Testis (tissue), 2 donors: ENCODE data around the gene CD300E.

Experiments
- POLR2A ChIP-seq: fragments of 450-650 bp; IDR thresholded peaks from one replicate; pipeline ENCODE4 v1.6.1; 2017; ENCODE audit warnings: antibody characterized with exemption, mild to moderate bottlenecking, moderate library complexity
- TF ChIP-seq, protein P1 (sequence below), 3 experiments: fragments of 450-650 bp in 2 of 3; fragments of 200-600 bp in 1 of 3; sonication (generic) in 1 of 3; IDR thresholded peaks; one replicate each; pipeline ENCODE4 v1.5.1; 2016 to 2019; ENCODE audit warnings: antibody characterized with exemption in 3 of 3, mild to moderate bottlenecking in 2 of 3, moderate library complexity in 1 of 3

- TF ChIP-seq, protein P1, sequence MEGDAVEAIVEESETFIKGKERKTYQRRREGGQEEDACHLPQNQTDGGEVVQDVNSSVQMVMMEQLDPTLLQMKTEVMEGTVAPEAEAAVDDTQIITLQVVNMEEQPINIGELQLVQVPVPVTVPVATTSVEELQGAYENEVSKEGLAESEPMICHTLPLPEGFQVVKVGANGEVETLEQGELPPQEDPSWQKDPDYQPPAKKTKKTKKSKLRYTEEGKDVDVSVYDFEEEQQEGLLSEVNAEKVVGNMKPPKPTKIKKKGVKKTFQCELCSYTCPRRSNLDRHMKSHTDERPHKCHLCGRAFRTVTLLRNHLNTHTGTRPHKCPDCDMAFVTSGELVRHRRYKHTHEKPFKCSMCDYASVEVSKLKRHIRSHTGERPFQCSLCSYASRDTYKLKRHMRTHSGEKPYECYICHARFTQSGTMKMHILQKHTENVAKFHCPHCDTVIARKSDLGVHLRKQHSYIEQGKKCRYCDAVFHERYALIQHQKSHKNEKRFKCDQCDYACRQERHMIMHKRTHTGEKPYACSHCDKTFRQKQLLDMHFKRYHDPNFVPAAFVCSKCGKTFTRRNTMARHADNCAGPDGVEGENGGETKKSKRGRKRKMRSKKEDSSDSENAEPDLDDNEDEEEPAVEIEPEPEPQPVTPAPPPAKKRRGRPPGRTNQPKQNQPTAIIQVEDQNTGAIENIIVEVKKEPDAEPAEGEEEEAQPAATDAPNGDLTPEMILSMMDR (IDR thresholded peaks at IDR 0.05), result no peak
- no peak for TF ChIP-seq POLR2A
Observed at GRCh38 chr17:74597069-74597790, 26.3 kb downstream of the CD300E start.
